Ishikawa (cell line): ENCODE measurements around the gene HRK.

ENCODE experiments used
- CEBPB ChIP-seq: IDR thresholded peaks from 2 replicates; pipeline ENCODE4 v1.6.1; 2012
- CREB1 ChIP-seq: IDR thresholded peaks from 2 replicates; pipeline ENCODE4 v1.6.1; 2012; ENCODE audit warnings: low read depth
- EGR1 ChIP-seq: IDR thresholded peaks from 2 replicates; pipeline ENCODE4 v1.6.1; 2012
- EP300 ChIP-seq: IDR thresholded peaks from 2 replicates; pipeline ENCODE4 v1.6.1; 2012; ENCODE audit warnings: borderline replicate concordance
- FOXM1 ChIP-seq: IDR thresholded peaks from 2 replicates; pipeline ENCODE4 v1.6.1; 2012; ENCODE audit warnings: low read depth, borderline replicate concordance
- RAD21 ChIP-seq: IDR thresholded peaks from 2 replicates; pipeline ENCODE4 v1.6.1; 2012; ENCODE audit warnings: low read depth
- TAF1 ChIP-seq: IDR thresholded peaks from 2 replicates; pipeline ENCODE4 v1.6.1; 2012; ENCODE audit warnings: low read depth, mild to moderate bottlenecking
- TCF12 ChIP-seq: IDR thresholded peaks from 2 replicates; pipeline ENCODE4 v1.6.1; 2012; ENCODE audit warnings: low read depth
- TEAD4 ChIP-seq: IDR thresholded peaks from 2 replicates; pipeline ENCODE4 v1.6.1; 2012
- YY1 ChIP-seq: IDR thresholded peaks from 2 replicates; pipeline ENCODE4 v1.6.1; 2012; ENCODE audit warnings: low read depth
- TF ChIP-seq, protein P1 (sequence below): IDR thresholded peaks from 2 replicates; pipeline ENCODE4 v1.6.1; 2012
- TF ChIP-seq, protein P2 (sequence below): IDR thresholded peaks from 2 replicates; pipeline ENCODE4 v1.6.1; 2012; ENCODE audit warnings: low read depth, mild to moderate bottlenecking

DNA sequence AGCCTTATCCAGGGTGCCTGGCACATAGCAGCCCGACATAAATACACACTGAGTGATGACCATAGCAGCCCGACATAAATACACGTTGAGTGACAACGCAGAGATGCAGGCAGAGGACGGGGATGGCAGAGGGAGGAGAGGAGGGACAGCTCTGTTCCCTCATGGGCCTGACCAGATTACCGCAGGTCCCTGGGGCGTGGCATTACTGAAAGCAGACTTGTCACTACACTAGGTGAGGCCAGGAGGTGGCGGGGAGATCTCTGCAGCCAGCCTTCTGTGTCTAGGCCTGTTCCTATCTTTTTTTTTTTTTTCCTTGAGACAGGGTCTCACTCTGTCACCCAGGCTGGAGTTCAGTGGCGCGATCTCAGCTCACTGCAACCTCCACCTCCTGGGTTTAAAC, 69.0 kb downstream of the HRK start:
- TF ChIP-seq FOXM1 (no peak), CEBPB (no peak), RAD21 (no peak), EGR1 (no peak), TAF1 (no peak), TCF12 (no peak), CREB1 (no peak), YY1 (no peak), EP300 (no peak), TEAD4 (no peak)
- TF ChIP-seq, protein P1, sequence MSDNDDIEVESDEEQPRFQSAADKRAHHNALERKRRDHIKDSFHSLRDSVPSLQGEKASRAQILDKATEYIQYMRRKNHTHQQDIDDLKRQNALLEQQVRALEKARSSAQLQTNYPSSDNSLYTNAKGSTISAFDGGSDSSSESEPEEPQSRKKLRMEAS, result no peak
- TF ChIP-seq, protein P2, sequence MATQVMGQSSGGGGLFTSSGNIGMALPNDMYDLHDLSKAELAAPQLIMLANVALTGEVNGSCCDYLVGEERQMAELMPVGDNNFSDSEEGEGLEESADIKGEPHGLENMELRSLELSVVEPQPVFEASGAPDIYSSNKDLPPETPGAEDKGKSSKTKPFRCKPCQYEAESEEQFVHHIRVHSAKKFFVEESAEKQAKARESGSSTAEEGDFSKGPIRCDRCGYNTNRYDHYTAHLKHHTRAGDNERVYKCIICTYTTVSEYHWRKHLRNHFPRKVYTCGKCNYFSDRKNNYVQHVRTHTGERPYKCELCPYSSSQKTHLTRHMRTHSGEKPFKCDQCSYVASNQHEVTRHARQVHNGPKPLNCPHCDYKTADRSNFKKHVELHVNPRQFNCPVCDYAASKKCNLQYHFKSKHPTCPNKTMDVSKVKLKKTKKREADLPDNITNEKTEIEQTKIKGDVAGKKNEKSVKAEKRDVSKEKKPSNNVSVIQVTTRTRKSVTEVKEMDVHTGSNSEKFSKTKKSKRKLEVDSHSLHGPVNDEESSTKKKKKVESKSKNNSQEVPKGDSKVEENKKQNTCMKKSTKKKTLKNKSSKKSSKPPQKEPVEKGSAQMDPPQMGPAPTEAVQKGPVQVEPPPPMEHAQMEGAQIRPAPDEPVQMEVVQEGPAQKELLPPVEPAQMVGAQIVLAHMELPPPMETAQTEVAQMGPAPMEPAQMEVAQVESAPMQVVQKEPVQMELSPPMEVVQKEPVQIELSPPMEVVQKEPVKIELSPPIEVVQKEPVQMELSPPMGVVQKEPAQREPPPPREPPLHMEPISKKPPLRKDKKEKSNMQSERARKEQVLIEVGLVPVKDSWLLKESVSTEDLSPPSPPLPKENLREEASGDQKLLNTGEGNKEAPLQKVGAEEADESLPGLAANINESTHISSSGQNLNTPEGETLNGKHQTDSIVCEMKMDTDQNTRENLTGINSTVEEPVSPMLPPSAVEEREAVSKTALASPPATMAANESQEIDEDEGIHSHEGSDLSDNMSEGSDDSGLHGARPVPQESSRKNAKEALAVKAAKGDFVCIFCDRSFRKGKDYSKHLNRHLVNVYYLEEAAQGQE, result no peak
